Right cardiac atrium (tissue), 5 donors: ENCODE data around the gene ZIC1. TPM values are rescaled to one million over a fixed set of nuclear protein-coding genes. Genes with fewer than 3 reads are reported as not detected.
A peak's percentile ranks its signal among the peaks of the same experiment; 100 is the strongest.

Experiments used
- ATAC-seq, 2 donors: fragments of 200-7000 bp; cut with Tn5 transposase; one replicate each; pipeline versions ENCODE4 v1.8.0 to v1.9.1; 2020; ENCODE audit warnings: moderate library complexity in 2 of 2, mild to moderate bottlenecking in 1 of 2
- DNase-seq, 3 donors: peaks; one replicate each; pipeline ENCODE4 v3.0.0-alpha.2; 2020
- H3K27ac ChIP-seq: one replicate; pipeline ENCODE4 v1.5.1; 2013; ENCODE audit warnings: mild to moderate bottlenecking, low read length, control low read depth, moderate library complexity
- H3K27me3 ChIP-seq: one replicate; pipeline ENCODE4 v1.6.1; 2013; ENCODE audit not compliant: control insufficient read depth, insufficient read depth
- H3K4me1 ChIP-seq: one replicate; pipeline ENCODE4 v1.6.1; 2013; ENCODE audit warnings: low read length; ENCODE audit not compliant: control insufficient read depth, insufficient read depth
- H3K4me3 ChIP-seq: one replicate; pipeline ENCODE4 v1.5.1; 2013; ENCODE audit warnings: low read length, control low read depth
- H3K9me3 ChIP-seq: one replicate; pipeline ENCODE4 v1.6.1; 2013; ENCODE audit warnings: low read length; ENCODE audit not compliant: control insufficient read depth
- WGBS: extraction: QIAGEN DNeasy Blood & Tissue Kit; methylation state at CpG from one replicate; pipeline ENCODE4 v1.1.7; 2013; 5-methylcytosine and 5-hydroxymethylcytosine counted together
- intact Hi-C, 4 donors: fragments of 100-400 bp; cut with DNase I; formaldehyde crosslinking; loops; one replicate each; pipeline versions ENCODE4 v1.11.0 to v1.14.0; 2022 to 2023
- polyA plus RNA-seq: library from polyadenylated mRNA; stranded (reverse); fragments of 200-250 nt; gene quantifications from one replicate; pipeline ENCODE4 v1.2.3, GENCODE V29; 2013
- total RNA-seq, 4 donors: library from RNA; stranded (reverse); fragmentation: NEBNext Ultra II Directional; extraction: Animal tissue kit (Norgen Biotek cat#: 25700); gene quantifications; one replicate each; pipeline ENCODE4 v1.2.1, GENCODE V29; 2021
- donor health status: healthy with polysubstance abuse.
- donor health status: DM: no; HTN: yes; CAD: no.
- donor health status: DM: no; HTN: no; CAD: no.
- donor health status: DM: no; HTN: yes; CAD: no; lungs with severe emphysema.
- donor health status: DM: yes; HTN: yes; CAD: no.

ZIC1 gene
- total and polyA plus RNA-seq, 5 donors: 0.95 TPM; not detected in 4

- H3K27me3 ChIP-seq: peaks cover 16% of the 10 kb centered on the region
- peaks cover 6% of the 10 kb centered on the region for H3K4me1 ChIP-seq
- no peak overlapping the region for H3K4me3 ChIP-seq
- WGBS: 19% methylated on average over 32 of the region's 32 CpGs
- DNase-seq (peak in 1 of 3 donors; percentile 32), ATAC-seq (peak in 1 of 2 donors; percentile 19)
- H3K9me3 ChIP-seq: no peaks in the 10 kb centered on the region
- intact Hi-C loops: no loop called here
- no peak overlapping the region for H3K27ac ChIP-seq
These were observed 11.4 kb downstream of the ZIC1 start for GRCh38 chr3:147420353-147421183.

GRCh38 chr3:147421184-147421912, 12.2 kb downstream of the ZIC1 start:
- no peak overlapping the region for H3K27ac ChIP-seq
- H3K27me3 ChIP-seq: peaks cover 13% of the 10 kb centered on the region
- ATAC-seq (peak in 1 of 2 donors; percentile 14), DNase-seq (peak in 1 of 3 donors; percentile 16)
- 7% methylated on average over 53 of the region's 53 CpGs for WGBS
- no peaks in the 10 kb centered on the region for H3K9me3 ChIP-seq
- H3K4me3 ChIP-seq: no peak overlapping the region
- intact Hi-C loops: no loop called here
- H3K4me1 ChIP-seq: peaks cover 6% of the 10 kb centered on the region

- intact Hi-C loops: no loop called here
- peaks cover 13% of the 10 kb centered on the region for H3K27me3 ChIP-seq
These were observed 13.0 kb downstream of the ZIC1 start for GRCh38 chr3:147422196-147422595.

DNA sequence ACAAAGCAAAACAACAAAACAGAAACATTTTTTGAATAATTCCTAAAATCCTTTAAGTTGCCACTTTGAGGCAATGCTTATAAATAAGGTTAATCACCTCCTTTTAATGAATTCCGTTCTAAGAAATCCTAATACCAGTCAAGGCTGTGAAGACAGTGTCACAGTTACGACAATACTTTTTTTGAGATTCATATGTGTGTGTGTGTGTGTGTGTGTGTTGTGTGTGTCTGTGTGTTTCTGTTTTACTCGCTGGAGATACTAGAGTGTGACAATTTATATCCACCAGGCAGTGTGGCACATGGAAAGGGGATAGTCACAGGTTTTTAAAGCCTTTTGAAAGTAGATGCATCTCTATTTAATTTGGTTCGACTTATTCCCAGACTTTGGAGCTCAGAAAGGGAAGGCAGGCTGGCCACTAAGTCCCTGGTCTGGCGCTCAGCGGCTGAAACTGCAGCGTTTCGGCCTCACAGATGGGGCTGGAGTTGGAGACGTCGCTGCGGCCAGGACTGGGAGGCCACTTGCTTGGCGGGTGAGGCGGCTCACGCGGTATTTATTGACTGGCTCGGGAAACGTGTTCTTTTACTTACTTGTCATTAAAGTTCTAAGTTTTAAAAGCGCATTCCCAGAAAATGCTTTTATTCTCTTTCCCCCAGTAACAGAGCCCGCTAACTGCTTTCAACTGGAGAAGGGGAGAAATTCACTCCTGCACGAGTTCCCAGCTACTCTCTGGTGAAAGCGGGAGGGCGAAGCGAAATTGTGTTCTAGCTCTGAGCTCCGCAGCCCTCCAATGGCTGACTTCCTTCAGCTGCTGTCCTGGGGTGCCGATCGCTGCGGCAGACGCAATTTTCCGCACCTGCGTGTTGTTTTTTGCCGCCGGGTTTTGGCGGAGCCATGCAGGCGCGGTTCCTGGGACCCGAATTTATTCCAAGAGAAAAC, 13.7 kb downstream of the ZIC1 start:
- WGBS: 9% methylated on average over 36 of the region's 36 CpGs
- intact Hi-C loops: no loop called here
- Histone ChIP-seq H3K4me3 (no peak overlapping the region), H3K4me1 (peaks cover 6% of the 10 kb centered on the region), H3K9me3 (no peaks in the 10 kb centered on the region), H3K27ac (no peak overlapping the region), H3K27me3 (peaks cover 10% of the 10 kb centered on the region)
- ATAC-seq (no peak), DNase-seq (no peak)

More at GRCh38 chr3:147422196-147422595, 13.0 kb downstream of the ZIC1 start:
- DNase-seq (no peak), ATAC-seq (no peak)
- Histone ChIP-seq H3K27ac (no peak overlapping the region), H3K4me3 (no peak overlapping the region), H3K9me3 (no peaks in the 10 kb centered on the region), H3K4me1 (peaks cover 6% of the 10 kb centered on the region)
- 12% methylated on average over 15 of the region's 15 CpGs for WGBS

DNA sequence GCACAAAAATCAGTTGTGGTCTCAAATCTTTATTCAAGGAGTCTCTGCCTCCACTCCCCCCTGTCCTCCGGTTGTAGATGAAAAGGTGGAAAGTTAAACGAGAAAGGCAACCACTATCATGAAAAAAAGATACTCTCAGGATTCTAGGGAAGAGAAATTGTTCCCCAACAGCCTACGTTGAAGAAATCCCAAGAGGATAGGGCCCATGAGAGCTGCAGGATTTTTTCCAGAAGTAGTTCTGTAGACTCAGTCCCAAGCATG, 14.3 kb downstream of the ZIC1 start:
- WGBS: 3% methylated on average over 3 of the region's 3 CpGs
- ATAC-seq (no peak), DNase-seq (no peak)
- Histone ChIP-seq H3K27me3 (peaks cover 9% of the 10 kb centered on the region), H3K4me3 (no peak overlapping the region), H3K27ac (no peak overlapping the region), H3K4me1 (peaks cover 6% of the 10 kb centered on the region), H3K9me3 (no peaks in the 10 kb centered on the region)
- intact Hi-C loops: no loop called here

- Histone ChIP-seq H3K4me3 (peak overlapping the region; percentile 6), H3K27ac (no peak overlapping the region), H3K27me3 (peaks cover 9% of the 10 kb centered on the region), H3K9me3 (no peaks in the 10 kb centered on the region), H3K4me1 (peaks cover 4% of the 10 kb centered on the region)
- 7% methylated on average over 33 of the region's 33 CpGs for WGBS
- ATAC-seq (no peak), DNase-seq (no peak)
- intact Hi-C loops: no loop called here
These were observed 14.8 kb downstream of the ZIC1 start for GRCh38 chr3:147423798-147424580.

DNA sequence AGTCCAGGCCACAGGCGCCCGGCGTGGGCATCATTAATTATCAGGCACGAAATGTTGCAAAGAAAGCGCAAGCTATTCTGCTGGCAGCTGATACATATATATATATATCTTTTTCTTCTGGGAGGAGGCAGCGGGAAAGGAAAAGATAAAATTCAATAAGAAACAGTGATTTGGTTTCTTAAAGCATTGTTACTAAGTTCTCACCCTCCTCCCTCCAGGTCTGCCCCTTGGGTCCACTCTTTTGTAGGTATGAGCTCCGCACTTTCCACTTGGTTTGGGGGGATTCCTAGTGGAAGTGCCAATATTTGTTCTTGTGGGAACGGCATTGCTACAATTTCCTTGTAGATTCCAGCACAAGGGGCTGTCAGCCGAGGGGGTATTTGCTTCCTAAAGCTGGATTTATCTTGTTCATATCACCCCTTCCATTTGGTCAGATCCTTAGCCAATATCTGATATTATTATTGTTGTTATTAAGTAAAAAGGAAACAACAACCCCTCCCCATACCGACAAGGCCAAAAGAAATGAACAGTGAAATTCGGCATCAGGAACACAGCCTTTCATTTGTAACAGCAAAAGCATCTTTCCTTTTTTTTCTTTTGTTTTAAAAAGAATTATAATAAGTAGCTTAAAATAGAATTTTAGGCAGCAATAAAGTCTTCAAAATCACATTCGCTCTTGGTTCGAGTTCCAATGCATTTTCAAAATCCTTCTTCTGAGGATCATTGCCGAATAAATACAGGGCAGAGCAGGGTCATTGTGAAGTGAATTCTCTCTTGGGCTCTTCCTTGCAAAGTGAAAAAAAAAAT, 15.6 kb downstream of the ZIC1 start:
- no peaks in the 10 kb centered on the region for H3K4me1 ChIP-seq
- H3K9me3 ChIP-seq: no peaks in the 10 kb centered on the region
- ATAC-seq (no peak), DNase-seq (no peak)
- peak overlapping the region; percentile 6 for H3K4me3 ChIP-seq
- intact Hi-C loops: no loop called here
- no peak overlapping the region for H3K27ac ChIP-seq
- 13% methylated on average over 14 of the region's 14 CpGs for WGBS
- peaks cover 9% of the 10 kb centered on the region for H3K27me3 ChIP-seq

GRCh38 chr3:147425388-147425850, 16.3 kb downstream of the ZIC1 start:
- DNase-seq (no peak), ATAC-seq (no peak)
- Histone ChIP-seq H3K27me3 (peaks cover 9% of the 10 kb centered on the region), H3K27ac (no peak overlapping the region), H3K4me1 (no peaks in the 10 kb centered on the region), H3K4me3 (no peak overlapping the region), H3K9me3 (no peaks in the 10 kb centered on the region)
- 16% methylated on average over 1 of the region's 1 CpG for WGBS
- intact Hi-C loops: no loop called here

GRCh38 chr3:147426931-147427330, 17.8 kb downstream of the ZIC1 start:
- peaks cover 7% of the 10 kb centered on the region for H3K27me3 ChIP-seq

GRCh38 chr3:147427746-147428145, 18.6 kb downstream of the ZIC1 start:
- peaks cover 3% of the 10 kb centered on the region for H3K27me3 ChIP-seq

More at GRCh38 chr3:147426931-147427330, 17.8 kb downstream of the ZIC1 start:
- intact Hi-C loops: no loop called here
- DNase-seq: no peak
- ATAC-seq: no peak
- Histone ChIP-seq H3K9me3 (no peaks in the 10 kb centered on the region), H3K4me3 (no peak overlapping the region), H3K27ac (no peak overlapping the region), H3K4me1 (no peaks in the 10 kb centered on the region)
- WGBS: 91% methylated on average over 2 of the region's 2 CpGs

More at GRCh38 chr3:147427746-147428145, 18.6 kb downstream of the ZIC1 start:
- intact Hi-C loops: no loop called here
- no peak for DNase-seq
- Histone ChIP-seq H3K27ac (no peak overlapping the region), H3K9me3 (no peaks in the 10 kb centered on the region), H3K4me3 (no peak overlapping the region), H3K4me1 (no peaks in the 10 kb centered on the region)
- no peak for ATAC-seq
- WGBS: 72% methylated on average over 3 of the region's 3 CpGs
